Lower lobe of right lung (tissue), 2 donors: Measurements from ENCODE around the gene LHPP. TPM values are rescaled to one million over a fixed set of nuclear protein-coding genes. Genes with fewer than 3 reads are reported as not detected.

ENCODE experiments used
- ATAC-seq, 2 donors: fragments of 200-7000 bp; cut with Tn5 transposase; one replicate each; pipeline ENCODE4 v1.9.1; 2020 to 2022; ENCODE audit warnings: mild to moderate bottlenecking in 2 of 2, moderate library complexity in 2 of 2
- DNase-seq: peaks from one replicate; pipeline ENCODE4 v3.0.0-alpha.2; 2020
- H3K27ac ChIP-seq: fragments of 200-600 bp; one replicate; pipeline ENCODE4 v1.8.0; 2022
- H3K27me3 ChIP-seq: fragments of 200-600 bp; one replicate; pipeline ENCODE4 v1.8.0; 2022; ENCODE audit warnings: low read depth
- H3K36me3 ChIP-seq: fragments of 200-600 bp; one replicate; pipeline ENCODE4 v1.8.0; 2022; ENCODE audit warnings: mild to moderate bottlenecking
- H3K4me1 ChIP-seq: fragments of 200-600 bp; one replicate; pipeline ENCODE4 v1.8.0; 2022
- H3K4me3 ChIP-seq: fragments of 200-600 bp; one replicate; pipeline ENCODE4 v1.8.0; 2022; ENCODE audit warnings: mild to moderate bottlenecking
- H3K9me3 ChIP-seq: fragments of 200-600 bp; one replicate; pipeline ENCODE4 v1.8.0; 2022
- CTCF ChIP-seq: fragments of 200-600 bp; IDR thresholded peaks from one replicate; pipeline ENCODE4 v1.8.0; 2022; ENCODE audit warnings: antibody characterized with exemption, mild to moderate bottlenecking
- intact Hi-C: fragments of 100-400 bp; cut with DNase I; formaldehyde crosslinking; loops from one replicate; pipeline ENCODE4 v1.11.0; 2022
- total RNA-seq: library from RNA; stranded (reverse); fragmentation: NEBNext Ultra II Directional; extraction: Animal tissue kit (Norgen Biotek cat#: 25700); gene quantifications from one replicate; pipeline ENCODE4 v1.2.1, GENCODE V29; 2021
- donor health status: DM: no; HTN: yes; CAD: no; lungs with severe emphysema.

The LHPP gene
- total RNA-seq, 1 donor from 2014 or later, result 17.8 TPM

GRCh38 chr10:124625831-124626238 is 164.2 kb downstream of the LHPP start:
- no peak for TF ChIP-seq CTCF
- no peak overlapping the region for H3K27ac ChIP-seq
- H3K4me3 ChIP-seq, result no peak overlapping the region
- peaks cover 24% of the 10 kb centered on the region for H3K36me3 ChIP-seq
- ATAC-seq, result no peak
- H3K9me3 ChIP-seq, result no peaks in the 10 kb centered on the region
- H3K4me1 ChIP-seq, result peaks cover 52% of the 10 kb centered on the region
- DNase-seq, result no peak
- H3K27me3 ChIP-seq, result no peaks in the 10 kb centered on the region
- intact Hi-C loops, result no loop called here

- DNase-seq (peak; percentile 75), ATAC-seq (peak; percentile 35 to 58)
- intact Hi-C loops, result no loop called here
- H3K36me3 ChIP-seq, result peaks cover 16% of the 10 kb centered on the region
- no peaks in the 10 kb centered on the region for H3K27me3 ChIP-seq
- H3K9me3 ChIP-seq, result no peaks in the 10 kb centered on the region
- H3K4me1 ChIP-seq, result peaks cover 63% of the 10 kb centered on the region
- H3K4me3 ChIP-seq, result no peak overlapping the region
- no peak for TF ChIP-seq CTCF
- peak overlapping the region; percentile 32 for H3K27ac ChIP-seq
These were observed 165.2 kb downstream of the LHPP start for GRCh38 chr10:124626759-124627380.

- intact Hi-C loops, result no loop called here
- H3K9me3 ChIP-seq, result no peaks in the 10 kb centered on the region
- H3K36me3 ChIP-seq, result peaks cover 4% of the 10 kb centered on the region
- H3K4me1 ChIP-seq, result peaks cover 74% of the 10 kb centered on the region
- no peaks in the 10 kb centered on the region for H3K27me3 ChIP-seq
- DNase-seq (no peak), ATAC-seq (no peak)
- peak overlapping the region; percentile 25 for H3K27ac ChIP-seq
- no peak for TF ChIP-seq CTCF
- H3K4me3 ChIP-seq, result no peak overlapping the region
These were observed 166.4 kb downstream of the LHPP start for GRCh38 chr10:124627866-124628675.

GRCh38 chr10:124628676-124629021 is 167.0 kb downstream of the LHPP start:
- ATAC-seq (no peak), DNase-seq (no peak)
- no peak for TF ChIP-seq CTCF
- no peaks in the 10 kb centered on the region for H3K36me3 ChIP-seq
- no peak overlapping the region for H3K27ac ChIP-seq
- no peak overlapping the region for H3K4me3 ChIP-seq
- peaks cover 78% of the 10 kb centered on the region for H3K4me1 ChIP-seq
- H3K9me3 ChIP-seq, result no peaks in the 10 kb centered on the region
- H3K27me3 ChIP-seq, result no peaks in the 10 kb centered on the region
- intact Hi-C loops, result no loop called here

- Histone ChIP-seq H3K27ac (peak overlapping the region; percentile 36), H3K9me3 (no peaks in the 10 kb centered on the region)
- no peak for TF ChIP-seq CTCF
These were observed 167.8 kb downstream of the LHPP start for GRCh38 chr10:124629415-124629814.

More at GRCh38 chr10:124629415-124629814, 167.8 kb downstream of the LHPP start:
- intact Hi-C loops, result no loop called here
- no peaks in the 10 kb centered on the region for H3K36me3 ChIP-seq
- no peaks in the 10 kb centered on the region for H3K27me3 ChIP-seq
- no peak for ATAC-seq
- DNase-seq, result no peak
- no peak overlapping the region for H3K4me3 ChIP-seq
- peaks cover 78% of the 10 kb centered on the region for H3K4me1 ChIP-seq
